ELF-1 (cell line): ENCODE results near the gene KLF16.
"Not testable (repeated sequence)": the region's sequence is repeated elsewhere in the genome, so short reads cannot be mapped to it uniquely, and the experiment has no call there.

Experiments
- DNase-seq: peaks from one replicate; pipeline ENCODE4 v3.0.0-alpha.2; 2016; ENCODE audit warnings: low read depth, low spot score

KLF16 gene

DNA sequence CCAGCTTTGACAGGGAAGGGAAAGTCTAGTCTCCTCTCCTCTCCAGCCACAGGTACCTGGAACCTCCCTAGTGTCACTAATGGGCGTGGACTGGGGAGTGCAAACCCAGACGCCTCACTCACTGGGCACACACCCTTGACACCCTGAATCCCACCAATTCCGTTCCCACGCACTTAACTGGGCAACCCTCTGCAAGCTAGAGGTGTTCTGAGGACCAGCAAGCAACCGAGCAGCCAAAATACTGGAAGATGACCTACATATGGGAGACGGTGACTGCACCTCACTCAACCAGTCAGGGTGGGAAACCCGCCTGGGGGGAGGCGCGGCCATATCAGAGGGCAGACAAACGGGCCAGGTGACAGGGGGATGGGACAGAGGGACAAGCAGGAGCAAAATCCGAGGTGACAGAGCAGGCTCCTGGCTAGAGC lies 20.9 kb upstream of the KLF16 start:
- DNase-seq, result peak; percentile 72

DNA sequence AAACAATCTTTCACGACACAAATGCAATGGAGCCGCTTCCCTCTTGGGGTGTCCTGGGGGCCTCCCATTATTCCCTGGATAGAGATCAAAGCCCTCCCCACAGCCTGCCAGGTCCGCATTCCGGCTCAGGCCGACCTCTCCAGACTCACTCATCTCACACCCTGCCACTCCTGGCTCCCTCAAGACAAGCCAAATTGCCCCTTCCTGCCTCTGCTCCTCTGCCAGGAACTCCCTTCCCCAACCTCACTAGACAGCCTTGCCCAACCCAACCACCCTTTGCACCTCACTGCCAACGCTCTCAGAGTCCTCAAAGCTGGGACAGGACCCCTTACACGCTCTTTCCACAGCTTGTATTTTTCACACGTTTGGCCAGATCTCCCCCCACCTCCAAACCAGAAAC lies 20.4 kb upstream of the KLF16 start:
- DNase-seq, result no peak

DNA sequence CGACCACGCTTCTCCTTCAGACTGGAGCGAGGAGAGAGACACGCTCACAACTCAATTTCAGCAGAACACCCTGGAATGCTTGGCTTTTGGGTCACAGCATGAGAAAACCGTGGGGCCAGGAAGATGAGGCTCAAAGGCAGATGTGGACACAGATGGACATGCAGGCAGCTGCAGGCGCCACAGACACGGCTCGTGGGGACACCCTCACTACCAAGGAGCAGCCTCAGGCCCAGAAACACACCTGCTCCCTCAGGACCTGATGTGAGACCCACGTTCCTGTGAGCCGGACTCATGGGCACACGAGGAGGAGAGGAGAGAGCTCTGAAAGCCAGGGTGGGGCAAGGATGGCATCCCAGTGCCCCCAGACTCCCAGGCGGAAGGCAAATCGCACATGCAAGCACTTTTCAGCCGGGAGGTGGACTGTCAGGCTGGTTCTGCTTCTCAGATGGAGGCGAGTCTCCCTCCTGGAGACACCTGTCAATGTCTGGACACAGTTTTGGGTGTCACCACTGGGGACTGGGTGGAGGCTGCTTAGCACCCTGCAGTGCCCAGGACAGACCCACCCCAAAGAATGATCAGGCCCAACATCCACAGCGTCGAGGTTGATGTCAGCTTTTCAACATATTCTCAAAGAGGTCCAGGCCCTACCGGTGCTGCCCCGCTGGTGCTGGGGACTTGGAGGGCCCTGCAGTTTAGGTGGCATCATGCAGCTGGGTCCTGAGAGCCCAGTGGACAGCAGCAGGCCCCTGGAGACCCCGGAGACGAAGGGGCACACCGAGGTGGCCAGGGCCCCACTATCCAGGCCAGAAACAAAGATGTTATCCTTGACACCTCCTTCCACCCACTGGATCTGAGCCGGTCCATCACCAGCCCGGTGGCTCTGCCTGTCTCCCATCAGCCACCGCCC lies 19.7 kb upstream of the KLF16 start:
- no peak for DNase-seq

DNA sequence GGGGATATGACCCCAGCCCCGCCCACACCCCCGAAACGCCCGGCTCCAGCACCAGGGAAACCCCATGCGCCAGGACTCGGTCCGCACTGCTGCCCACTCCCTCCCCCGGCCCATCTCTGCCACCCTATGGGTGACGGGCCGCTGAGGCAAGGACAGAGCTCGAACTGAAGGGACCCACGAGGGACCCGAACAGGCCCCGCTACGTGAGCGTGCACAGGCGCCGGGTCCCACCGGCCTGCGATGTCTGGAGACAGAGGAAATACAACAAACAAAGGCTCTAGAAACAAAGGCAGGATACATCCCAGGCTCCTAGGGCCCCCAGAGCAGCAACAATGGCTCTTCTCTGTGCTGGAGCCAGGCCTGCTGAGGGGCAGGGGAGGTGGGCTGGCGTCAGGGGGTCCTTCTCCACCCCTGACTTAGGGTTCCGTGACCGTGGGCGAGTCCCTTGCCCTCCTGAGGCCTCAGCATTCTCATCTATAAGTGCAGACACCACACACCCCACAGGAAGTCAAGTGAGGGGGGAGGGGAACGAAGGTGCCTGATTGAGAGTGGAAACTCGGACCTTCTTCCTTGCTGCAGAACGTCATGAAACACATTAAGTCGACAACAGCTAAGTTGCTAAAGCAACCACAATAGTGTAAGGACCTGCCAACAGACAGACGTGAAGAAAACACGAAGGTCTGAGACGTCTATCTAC lies 18.9 kb upstream of the KLF16 start:
- DNase-seq, result no peak

DNA sequence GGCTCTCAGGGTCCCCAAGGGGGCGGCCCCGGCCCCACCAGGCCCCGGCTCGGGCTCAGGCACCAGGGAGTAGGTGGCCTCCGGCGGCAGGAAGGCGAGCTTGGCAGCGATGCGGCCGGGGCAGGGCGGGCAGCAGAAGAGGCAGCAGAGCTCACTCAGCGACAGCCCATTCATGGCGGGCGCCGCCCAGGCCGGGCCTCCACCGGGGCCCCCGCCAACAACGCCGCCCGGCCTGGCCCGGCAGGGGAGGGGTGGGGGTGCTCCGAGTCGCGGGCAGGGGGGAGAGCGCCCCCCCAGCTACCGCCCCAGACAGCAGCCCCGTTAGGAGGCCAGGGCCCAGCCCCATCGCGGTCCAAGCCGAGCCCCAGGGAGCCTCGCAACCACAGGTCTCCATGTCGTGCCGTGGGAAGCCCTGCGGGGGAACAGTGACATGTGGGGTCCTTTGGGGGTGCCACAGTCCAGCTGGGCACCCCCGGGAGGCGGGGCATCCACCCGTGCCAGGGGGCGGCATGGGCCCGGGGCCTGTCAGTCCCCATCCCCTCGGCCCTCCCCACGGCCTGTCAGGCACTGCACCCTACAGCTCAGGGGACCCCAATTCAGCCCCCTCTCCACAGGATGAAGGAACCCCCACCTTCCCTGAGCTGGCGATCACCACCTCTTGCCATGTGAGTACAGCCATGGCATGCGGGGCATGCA lies 18.2 kb upstream of the KLF16 start:
- not testable (repeated sequence) for DNase-seq

DNA sequence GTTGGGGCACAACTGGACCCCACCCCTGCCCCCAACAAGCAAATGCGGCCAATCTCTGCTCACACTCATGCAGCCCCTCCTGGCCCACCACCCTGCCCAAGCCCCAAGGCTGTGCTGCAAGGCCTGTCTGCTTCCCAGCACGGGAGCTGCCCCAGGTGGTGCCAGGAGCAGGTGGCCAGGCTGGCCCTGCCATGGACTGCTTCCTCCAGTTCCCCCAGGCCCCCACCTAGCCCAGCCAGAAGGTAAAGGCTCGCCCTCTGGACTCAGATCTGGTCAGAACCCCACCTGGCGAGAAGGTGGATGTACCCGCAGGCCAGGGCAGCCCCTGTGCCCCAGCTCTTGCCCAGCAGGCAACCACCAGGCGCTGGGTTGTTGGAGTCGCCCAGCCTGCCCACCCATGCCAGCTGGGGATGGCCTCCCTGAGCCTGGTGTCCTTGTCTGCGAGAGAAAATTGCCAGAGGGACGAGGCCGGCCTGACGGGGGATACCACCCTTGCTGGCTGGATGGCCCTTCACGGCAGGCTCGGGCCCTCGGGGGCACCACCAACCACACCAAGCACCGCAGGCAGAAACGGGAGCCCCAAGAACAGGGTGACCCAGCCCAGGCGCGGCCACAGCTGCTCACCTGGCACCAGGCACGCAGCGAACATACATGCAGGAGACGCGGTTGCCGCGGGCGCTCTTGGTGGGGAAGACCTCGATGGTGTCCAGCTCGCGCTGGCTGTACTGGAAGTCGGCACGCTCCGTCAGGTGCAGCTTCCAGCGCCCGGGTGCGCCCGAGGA lies 17.4 kb upstream of the KLF16 start:
- no peak for DNase-seq

DNA sequence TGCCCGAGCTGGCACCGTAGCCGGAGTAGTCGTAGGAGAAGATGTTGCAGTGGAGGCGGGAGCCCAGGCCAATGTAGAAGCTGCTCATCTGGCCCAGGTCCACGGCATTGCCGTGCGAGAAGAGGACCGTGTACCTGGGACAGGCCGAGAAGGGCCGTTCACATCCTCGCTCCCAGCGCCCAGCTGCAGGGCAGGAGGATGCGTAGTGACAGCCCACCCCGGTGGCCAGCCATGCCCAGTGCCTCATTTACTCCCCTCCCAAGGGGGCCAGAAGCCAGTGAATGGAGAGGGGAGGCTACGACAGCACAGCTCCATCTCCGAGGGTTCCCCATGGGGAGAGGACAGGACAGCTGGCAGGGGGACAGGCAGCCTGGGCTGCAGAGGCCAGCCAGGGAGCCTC lies 16.6 kb upstream of the KLF16 start:
- not testable (repeated sequence) for DNase-seq

DNA sequence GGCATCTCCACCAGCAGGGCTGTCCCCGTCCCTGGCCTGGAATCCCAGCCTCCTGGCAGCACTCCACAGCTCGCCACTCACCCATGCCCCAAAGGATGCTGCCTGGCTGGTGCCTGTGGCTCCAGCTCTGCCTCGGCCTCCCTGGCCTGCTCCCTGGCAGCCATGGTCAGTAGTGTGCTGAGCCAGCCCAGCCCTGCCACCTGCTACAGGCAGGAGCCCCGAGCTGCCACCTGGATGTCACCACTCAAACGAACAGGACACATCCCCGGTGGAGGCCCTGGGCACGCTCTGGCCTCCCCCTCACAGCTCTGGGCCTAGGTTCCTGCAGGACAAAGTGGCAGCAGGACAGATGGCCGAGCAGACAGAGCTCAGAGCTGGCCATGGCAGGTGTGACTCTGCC lies 15.2 kb upstream of the KLF16 start:
- not testable (repeated sequence) for DNase-seq

DNA sequence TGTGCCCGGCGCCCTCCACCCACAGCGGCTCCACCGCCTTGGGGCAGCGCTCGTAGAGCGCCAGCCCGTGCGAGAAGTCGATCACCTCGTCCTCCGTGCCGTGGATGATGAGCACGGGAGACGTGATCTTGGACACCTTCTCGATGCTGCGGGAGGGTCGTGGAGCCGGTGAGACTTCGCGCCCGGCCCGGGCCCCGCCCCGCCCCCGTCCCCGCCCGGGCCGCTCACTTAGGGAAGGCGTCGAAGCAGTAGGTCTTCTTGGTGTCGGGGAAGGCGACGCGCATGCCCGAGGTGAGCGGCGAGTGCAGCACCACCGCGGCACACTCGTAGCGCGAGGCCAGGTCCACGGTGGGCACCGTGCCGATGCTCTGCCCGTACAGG lies 13.9 kb upstream of the KLF16 start:
- DNase-seq, result not testable (repeated sequence)

DNA sequence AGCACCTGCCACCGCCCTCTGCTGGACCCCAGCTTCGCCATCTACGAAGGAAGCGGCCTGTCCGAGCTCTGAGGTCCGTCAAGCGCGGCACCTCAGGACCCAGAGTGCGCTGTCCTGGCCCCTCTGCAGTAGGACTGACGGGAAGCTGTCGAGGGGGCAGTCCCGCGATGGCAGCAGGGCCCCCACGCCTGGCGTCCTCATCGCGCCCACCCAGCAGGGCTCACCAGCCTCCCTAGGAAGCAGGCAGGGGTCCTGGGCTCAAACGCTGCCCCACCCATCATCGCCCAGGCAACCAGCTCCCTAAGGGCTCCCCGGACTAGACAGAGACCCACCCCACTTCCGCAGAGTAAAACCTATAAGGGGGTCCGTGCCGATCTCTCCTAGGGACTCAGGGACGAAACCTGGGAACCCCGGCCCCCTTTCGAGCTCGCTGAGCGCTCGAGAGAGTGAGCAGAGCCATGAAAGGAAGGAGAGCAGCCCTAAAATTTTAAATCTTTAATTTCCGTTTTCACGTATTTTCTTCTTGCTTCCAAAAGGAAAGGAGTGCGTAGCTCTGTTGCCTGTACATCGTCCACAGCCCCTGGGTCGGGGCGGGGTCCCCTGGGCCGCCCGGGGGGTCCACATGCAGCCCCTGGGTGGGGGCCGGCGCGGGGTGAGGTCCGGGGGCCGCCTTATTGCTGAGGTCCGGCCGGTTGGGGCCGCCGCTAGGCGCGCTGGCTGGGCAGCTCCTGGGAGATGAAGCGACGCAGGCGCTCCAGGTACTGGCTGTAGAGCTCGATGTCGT lies 13.3 kb upstream of the KLF16 start:
- DNase-seq, result not testable (repeated sequence)

DNA sequence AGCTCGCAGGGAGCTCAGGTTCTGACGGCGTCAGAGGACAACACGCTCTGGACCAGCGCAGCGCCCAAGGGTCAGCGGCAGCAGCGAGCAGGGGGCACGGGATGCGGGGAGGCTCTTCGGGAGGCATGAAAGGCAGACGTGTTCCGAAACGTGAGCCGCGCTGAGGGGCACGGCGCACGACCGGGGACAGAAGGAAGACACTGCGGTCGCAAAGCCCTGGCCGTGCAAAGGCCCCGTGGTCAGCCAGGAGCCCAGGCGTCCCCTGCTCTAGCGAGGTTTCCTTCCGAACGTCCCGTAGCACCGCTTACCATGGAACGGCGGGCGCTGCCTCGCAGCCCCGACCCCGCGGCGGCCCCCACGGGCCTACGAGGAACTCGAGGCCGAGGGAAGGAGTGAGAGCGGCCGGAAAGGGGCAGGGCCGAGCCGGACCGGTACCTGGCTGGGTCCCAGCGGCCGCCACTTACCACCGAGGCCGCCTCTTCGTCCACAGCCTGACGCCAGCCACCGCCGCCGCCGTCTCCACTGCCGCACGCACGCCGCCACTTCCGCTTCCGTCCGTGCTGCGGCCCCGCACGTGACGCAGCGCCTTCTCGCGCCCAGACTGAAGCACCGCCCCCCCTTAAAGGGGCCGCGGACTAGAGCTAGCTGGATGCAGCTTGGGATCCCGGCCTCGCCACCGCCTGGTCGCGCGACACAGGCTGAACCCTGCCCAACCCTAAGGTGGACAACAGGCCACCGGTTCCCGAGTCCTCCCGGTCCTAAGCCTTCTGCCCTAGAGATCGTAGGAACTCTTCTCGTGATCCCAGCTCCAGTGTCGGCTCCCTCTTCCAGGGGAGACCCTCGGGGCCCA lies 12.5 kb upstream of the KLF16 start:
- peak; percentile 95 for DNase-seq

DNA sequence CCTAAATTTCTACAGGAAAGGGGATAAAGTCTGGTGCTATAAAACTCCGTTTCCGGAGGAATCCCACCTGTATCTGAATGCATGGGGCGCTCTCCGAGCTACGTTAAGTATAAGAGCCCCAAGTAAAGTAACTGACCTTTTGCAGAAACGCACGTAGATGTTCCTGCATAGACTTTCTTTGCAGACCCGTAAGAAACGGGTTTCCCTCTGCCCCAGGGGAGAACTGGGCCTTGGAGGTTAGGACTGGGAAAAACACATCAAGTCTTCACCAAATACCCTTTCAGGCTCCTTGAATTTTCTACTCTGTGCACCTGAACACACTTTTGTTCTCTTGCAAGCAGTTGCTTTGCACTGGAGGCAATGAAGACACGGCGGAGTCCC lies 11.9 kb upstream of the KLF16 start:
- peak; percentile 34 for DNase-seq

DNA sequence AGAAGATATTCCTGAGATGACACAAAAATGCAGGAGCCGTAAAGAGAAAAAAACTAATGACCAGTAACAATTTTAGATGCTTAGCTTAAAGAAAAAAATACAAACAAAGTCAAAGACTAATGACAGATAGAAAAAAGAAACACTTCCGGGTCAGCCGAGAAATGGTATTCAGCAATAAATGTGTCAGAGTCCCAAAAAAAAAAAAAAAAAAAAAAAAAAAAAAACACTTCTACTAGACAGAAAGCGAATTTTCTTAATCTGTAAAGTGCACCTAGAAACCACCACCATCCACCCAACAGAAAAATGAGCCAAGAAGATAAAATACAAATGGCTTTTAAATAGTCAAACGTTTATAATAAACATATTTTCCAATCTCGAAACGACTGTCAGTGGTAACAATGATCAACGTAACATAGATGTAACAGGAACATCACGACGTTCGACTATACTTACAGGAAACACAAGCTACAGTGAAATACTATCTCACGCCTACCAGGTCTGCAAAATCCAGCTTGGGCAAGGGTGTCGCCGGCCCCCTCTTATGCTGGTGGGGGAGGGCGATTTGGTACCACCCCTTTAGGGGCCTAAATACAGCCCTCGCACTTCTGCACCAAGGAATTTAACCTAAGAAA lies 11.3 kb upstream of the KLF16 start:
- no peak for DNase-seq

DNA sequence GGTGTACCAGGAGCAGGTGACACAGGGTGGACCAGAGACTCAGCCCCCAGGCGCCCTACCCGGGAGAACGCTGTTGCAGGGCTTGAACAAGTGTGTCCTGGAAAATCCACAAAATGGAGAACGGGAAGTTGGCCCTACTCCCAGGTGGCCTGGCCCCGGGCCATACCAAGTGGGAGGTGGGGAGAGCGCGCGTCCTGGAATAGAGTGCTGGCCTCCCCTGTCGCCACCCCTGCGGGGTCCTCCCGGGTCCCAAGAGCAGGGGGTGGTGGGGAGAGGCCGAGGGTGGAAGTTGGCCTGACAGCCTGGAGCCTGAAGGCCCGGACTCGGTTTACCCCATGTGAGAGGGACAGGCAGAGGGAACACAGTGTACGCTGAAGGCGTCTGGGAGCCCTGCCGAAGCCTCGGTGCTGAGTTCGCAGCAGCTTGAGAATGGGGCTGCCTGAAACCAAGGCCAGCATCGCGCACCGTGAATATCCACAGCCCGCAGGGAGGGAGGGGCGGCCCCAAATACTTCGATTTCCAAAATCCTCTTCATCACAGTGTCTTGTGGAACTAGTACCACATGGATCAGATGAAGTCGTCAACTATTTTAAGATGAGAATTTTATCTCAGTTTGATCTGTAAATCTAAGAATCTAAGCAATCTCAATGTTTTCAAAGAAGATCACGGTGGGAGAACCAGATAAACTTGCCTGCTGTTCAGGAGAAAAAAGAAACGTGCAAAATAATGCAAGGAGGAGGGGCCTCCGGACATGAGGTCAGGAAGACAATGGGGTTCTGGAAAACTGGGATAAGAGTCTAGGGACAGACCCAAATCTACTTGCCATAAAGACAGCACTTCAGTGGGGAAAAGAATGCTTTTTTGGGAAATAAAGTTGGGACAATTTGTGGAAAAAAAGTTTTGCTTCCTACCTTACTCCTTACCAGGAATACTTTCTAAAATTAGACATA lies 10.4 kb upstream of the KLF16 start:
- DNase-seq, result no peak

DNA sequence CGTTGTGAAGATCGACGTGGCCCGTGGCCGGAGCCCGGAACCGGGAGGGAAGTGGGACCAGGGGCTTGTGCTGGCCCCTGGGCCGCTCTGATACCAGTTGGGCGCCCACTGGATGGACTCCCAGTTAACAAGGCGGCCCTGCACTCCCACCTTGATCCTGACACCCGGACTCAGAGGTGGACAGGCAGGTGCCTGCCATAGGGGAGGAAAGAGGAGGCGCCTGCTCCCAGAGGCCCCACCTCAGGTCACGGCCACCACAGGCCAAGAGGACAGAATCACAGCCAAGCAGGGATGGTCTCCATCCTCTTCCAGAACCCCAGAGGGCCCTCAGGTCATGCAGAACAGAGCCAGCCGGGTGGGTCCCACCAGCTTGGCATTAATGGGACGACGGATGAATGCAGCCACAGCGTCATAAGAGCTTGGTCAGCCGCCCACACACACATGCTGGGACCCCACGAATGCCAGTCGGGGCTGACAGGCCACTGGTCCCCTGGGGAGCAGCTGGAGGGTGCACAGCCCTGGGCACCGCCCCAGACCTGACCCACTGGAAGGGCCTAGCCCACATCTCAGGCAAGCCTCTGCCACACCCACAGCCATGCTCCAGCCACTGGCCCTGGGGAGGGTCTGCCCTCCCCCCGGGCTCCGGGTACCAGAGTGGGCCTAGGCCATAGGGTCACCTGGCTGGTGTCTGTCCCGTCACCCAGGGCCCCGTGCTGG lies 9.6 kb upstream of the KLF16 start:
- DNase-seq, result no peak

DNA sequence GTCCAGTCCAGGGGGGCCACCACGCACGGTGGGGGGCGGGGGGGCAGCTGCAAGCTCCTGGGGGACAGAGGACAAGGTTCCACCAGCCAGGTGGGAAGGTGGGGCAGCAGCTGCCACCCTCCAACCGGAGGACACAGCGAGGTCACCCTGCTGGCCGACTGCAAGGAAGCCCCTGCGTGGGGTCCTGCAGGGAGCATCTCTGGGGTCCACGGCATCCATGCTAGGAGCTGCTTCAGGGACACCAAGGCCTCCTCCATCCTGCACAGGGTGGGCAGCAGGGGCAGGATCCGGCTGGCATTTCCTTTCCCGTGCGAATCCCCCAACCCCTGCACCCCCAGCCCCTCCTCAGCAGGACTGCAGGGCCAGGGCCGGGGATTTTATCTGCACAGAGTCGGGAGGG lies 8.3 kb upstream of the KLF16 start:
- DNase-seq, result no peak

DNA sequence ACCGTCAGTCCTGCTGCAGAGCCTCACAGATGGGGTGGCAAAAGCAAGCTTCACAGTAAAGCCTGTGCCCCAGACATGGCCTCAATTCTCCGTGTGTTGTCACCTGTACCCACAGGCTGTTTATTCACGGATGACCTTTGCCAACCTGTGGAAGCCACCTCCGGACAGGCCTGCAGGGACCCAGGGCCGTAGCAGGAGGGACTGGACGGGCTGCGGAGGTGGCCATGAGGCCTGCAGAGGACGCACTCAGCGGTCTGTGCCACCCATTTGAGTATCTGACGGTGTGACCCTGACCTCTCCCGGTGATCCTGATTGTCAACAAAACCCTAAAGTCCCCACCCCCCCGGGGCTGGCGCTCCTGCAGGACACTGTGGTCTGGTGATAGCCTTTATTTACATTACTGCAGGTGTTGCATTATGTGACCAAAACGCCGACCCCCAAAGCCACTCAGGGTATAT lies 7.8 kb upstream of the KLF16 start:
- no peak for DNase-seq

DNA sequence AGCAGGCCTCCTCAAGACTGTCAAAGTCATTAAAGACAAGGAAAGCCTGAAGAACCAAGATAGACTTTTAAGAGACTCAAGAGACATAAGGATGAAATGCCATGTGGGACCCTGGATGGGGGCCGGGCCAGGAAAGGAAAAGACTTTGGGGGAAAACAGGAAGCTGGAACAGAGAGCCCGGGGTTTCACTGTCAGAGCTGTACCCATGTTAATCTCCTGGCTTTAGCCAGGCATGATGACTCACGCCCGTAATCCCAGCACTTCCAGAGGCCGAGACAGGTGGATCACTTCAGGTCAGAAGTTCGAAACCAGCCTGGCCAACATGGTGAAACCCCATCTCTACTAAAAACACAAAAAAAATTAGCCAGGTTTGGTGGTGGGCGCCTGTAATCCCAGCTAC lies 5.6 kb upstream of the KLF16 start:
- no peak for DNase-seq
